Measurements from ENCODE around the gene FHIP1A. TPM values are rescaled to one million over a fixed set of nuclear protein-coding genes. Genes with fewer than 3 reads are reported as not detected.

The FHIP1A gene
- total RNA-seq (10 to 100 TPM; 12.1 to 24.2 (median 16.8) TPM), polyA plus RNA-seq (1 to 10 TPM; 2.2 to 4.3 TPM)

- DNase-seq (peak; percentile 92 to 98 (median 96)), ATAC-seq (peak; percentile 81 to 90 (median 86)), FAIRE-seq (no peak)
- WGBS, 2 donors, result 3 to 4% methylated on average over 64 to 82 of the region's 84 CpGs
- H3K4me3 ChIP-seq, result peak within 1 kb of the TSS; percentile 44 to 62 (median 56)
- TF ChIP-seq CTCF (IDR thresholded peaks at IDR 0.05), result peak in 1 of 4 donors; percentile 12
- H3K36me3 ChIP-seq, result no peaks in the 10 kb centered on the region
- H3K27ac ChIP-seq, result peak within 1 kb of the TSS; percentile 86 to 97 (median 90)
- no peaks in the 10 kb centered on the region for H3K9me3 ChIP-seq
- H3K27me3 ChIP-seq, result no peaks in the 10 kb centered on the region
- H3K4me1 ChIP-seq, result peaks cover 5 to 15% (median 10%) of the 10 kb centered on the region in 3 donors
- intact Hi-C loops (cut with DNase I), result no loop called here
Observed at GRCh38 chr4:151408630-151409469, at the start of gene FHIP1A. Gene FHIP1A (plus strand): TSS chr4:151409176. CDS start chr4:151566260, 157,084 bp downstream.

- no peak for TF ChIP-seq CTCF (IDR thresholded peaks at IDR 0.05)
- Histone ChIP-seq H3K4me3 (no peak overlapping the region), H3K36me3 (no peaks in the 10 kb centered on the region), H3K4me1 (no peaks in the 10 kb centered on the region), H3K27ac (no peak overlapping the region), H3K9me3 (no peaks in the 10 kb centered on the region), H3K27me3 (no peaks in the 10 kb centered on the region)
- no peak for ATAC-seq
- DNase-seq, result no peak
- 74 to 78% methylated on average over 4 of the region's 4 CpGs for WGBS, 2 donors
- FAIRE-seq, result no peak
- intact Hi-C loops (cut with DNase I), result no loop called here
Observed at GRCh38 chr4:151359576-151359975, 49.4 kb upstream of the FHIP1A start.

GRCh38 chr4:151361126-151361525 lies 47.9 kb upstream of the FHIP1A start:
- intact Hi-C loops (cut with DNase I), result loop anchor here in 1 of 3 donors (5.0 kb wide), 1 partner anchor 84 kb away; the partner anchor contains the start of gene PRSS48
- ATAC-seq, result no peak
- Histone ChIP-seq H3K27me3 (no peaks in the 10 kb centered on the region), H3K9me3 (no peaks in the 10 kb centered on the region), H3K36me3 (no peaks in the 10 kb centered on the region), H3K27ac (no peak overlapping the region), H3K4me1 (no peaks in the 10 kb centered on the region), H3K4me3 (no peak overlapping the region)
- 93 to 94% methylated on average over 2 of the region's 2 CpGs for WGBS, 2 donors
- no peak for FAIRE-seq
- no peak for TF ChIP-seq CTCF (IDR thresholded peaks at IDR 0.05)
- DNase-seq, result no peak

- no peak for ATAC-seq
- FAIRE-seq, result no peak
- H3K9me3 ChIP-seq, result no peaks in the 10 kb centered on the region
- no peaks in the 10 kb centered on the region for H3K36me3 ChIP-seq
- intact Hi-C loops (cut with DNase I), result loop anchor here in 1 of 3 donors (5.0 kb wide), 1 partner anchor 85 kb away; the partner anchor contains the start of gene PRSS48
- H3K27me3 ChIP-seq, result no peaks in the 10 kb centered on the region
- no peak overlapping the region for H3K27ac ChIP-seq
- no peak for TF ChIP-seq CTCF (IDR thresholded peaks at IDR 0.05)
- H3K4me3 ChIP-seq, result no peak overlapping the region
- no peaks in the 10 kb centered on the region for H3K4me1 ChIP-seq
- DNase-seq, result no peak
- 85 to 90% methylated on average over 13 of the region's 13 CpGs for WGBS, 2 donors
Observed at GRCh38 chr4:151361966-151362365, 47.0 kb upstream of the FHIP1A start.

Measured in pancreas (tissue), 10 donors.